Omental fat pad (tissue), 4 donors: Measurements from ENCODE around the gene PVR. TPM values are rescaled to one million over a fixed set of nuclear protein-coding genes. Genes with fewer than 3 reads are reported as not detected.
"Not testable (repeated sequence)": the region's sequence is repeated elsewhere in the genome, so short reads cannot be mapped to it uniquely, and the experiment has no call there.

Experiments
- ATAC-seq: fragments of 150-250 bp; one replicate; pipeline ENCODE4 v1.9.1; 2016; ENCODE audit warnings: mild to moderate bottlenecking, moderate library complexity; ENCODE audit not compliant: low FRiP score
- DNase-seq: peaks from one replicate; pipeline ENCODE4 v3.0.0-alpha.2; 2019; ENCODE audit warnings: low spot score
- total RNA-seq, 4 donors: library from RNA; depleted of rRNA; stranded (reverse); fragments of >200 nt; gene quantifications; one replicate each; pipeline ENCODE4 v1.1.0, GENCODE V29; 2016
- TF ChIP-seq, protein P1 (sequence below), 3 donors: fragments of 450-650 bp; IDR thresholded peaks; one replicate each; pipeline ENCODE4 v1.5.1; 2016 to 2017; ENCODE audit warnings: antibody characterized with exemption in 3 of 3, mild to moderate bottlenecking in 3 of 3, moderate library complexity in 2 of 3

The PVR gene
- total RNA-seq, 4 donors from 2014 or later, result 17.0 to 93.9 (median 28.6) TPM

DNA sequence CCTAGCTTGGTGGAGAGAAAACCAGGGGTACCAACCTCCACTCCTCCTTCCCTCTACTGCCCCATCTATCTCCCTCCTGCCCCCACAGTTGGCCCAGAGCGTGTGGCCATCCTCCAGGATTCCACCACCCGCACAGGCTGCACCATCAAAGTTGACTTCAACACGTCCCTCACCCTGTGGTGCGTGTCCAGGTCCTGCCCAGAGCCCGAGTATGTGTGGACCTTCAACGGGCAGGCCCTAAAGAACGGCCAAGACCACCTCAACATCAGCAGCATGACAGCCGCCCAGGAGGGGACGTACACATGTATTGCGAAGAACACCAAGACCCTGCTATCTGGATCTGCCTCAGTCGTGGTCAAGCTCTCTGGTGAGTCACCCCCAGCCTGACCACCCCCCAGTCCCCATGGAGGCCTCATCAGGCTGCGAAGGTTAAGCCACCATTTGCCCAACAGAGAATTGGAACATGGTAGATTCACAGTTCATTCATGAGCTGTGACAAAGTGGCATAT is 61.8 kb downstream of the PVR start:
- DNase-seq (no peak), ATAC-seq (no peak)
- TF ChIP-seq, protein P1, sequence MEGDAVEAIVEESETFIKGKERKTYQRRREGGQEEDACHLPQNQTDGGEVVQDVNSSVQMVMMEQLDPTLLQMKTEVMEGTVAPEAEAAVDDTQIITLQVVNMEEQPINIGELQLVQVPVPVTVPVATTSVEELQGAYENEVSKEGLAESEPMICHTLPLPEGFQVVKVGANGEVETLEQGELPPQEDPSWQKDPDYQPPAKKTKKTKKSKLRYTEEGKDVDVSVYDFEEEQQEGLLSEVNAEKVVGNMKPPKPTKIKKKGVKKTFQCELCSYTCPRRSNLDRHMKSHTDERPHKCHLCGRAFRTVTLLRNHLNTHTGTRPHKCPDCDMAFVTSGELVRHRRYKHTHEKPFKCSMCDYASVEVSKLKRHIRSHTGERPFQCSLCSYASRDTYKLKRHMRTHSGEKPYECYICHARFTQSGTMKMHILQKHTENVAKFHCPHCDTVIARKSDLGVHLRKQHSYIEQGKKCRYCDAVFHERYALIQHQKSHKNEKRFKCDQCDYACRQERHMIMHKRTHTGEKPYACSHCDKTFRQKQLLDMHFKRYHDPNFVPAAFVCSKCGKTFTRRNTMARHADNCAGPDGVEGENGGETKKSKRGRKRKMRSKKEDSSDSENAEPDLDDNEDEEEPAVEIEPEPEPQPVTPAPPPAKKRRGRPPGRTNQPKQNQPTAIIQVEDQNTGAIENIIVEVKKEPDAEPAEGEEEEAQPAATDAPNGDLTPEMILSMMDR (IDR thresholded peaks at IDR 0.05), result no peak

DNA sequence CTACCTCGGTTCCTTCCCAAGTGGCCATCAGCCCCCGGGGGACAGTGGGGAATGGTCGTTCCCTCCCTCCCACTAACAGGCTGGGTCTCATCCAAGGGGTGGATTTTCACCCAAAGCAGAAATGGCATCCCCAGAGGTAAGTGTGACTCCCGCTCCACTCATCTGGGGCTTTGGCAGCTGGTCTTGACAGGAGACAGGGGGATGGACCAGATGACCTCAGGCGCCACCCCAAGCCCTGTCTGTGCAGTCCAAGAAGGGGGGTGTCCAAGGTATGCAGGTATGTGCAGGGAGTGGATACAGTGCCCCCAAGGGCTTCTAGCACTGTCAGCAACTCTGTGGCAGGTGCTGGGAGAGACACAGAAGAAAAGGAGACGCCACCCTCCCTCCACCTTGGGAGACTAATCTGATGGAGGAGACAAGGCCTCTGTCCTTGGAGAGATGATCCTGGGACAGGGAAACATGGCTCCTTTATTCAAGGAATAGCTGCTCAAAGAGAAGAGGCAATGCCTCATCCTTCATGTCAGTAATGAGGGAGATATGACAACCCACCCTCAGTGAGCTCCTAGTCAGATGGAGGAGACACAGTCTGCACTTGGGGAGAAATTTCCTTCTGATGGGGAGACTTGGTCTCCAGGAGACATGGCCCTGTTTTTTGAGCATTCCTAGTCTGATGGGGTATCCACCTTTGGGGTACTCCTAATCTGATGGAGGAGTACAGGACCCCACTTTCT is 63.0 kb downstream of the PVR start:
- ATAC-seq (no peak), DNase-seq (no peak)
- TF ChIP-seq, protein P1 (IDR thresholded peaks at IDR 0.05), result no peak

DNA sequence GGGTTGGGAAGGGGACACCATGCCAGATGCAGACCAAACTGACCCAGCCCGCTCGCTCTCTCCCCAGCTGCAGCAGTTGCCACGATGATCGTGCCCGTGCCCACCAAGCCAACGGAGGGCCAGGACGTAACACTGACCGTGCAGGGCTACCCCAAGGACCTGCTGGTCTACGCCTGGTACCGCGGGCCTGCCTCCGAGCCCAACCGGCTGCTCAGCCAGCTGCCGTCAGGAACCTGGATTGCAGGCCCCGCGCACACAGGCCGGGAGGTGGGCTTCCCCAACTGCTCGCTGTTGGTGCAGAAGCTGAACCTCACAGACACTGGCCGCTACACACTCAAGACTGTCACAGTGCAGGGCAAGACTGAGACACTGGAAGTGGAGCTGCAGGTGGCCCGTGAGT is 64.1 kb downstream of the PVR start:
- ATAC-seq, result no peak
- no peak for DNase-seq
- TF ChIP-seq, protein P1 (IDR thresholded peaks at IDR 0.05), result no peak

DNA sequence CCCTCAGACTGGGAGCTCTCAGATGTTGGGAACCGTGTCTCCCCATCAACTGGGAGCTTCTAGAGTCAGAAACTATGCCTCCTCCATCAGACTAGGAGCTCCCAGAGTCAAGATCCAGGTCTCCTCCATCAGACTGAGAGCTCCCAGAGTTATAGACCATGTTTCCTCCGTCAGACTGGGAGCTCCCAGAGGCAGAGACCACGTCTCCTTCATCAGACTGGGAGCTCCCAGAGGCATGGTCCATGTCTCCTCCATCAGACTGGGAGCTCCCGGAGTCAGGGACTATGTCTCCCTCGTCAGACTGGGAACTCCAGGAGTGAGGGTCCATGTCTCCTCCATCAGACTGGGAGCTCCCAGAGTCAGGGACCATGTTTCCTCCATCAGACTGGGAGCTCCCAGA is 65.2 kb downstream of the PVR start:
- no peak for ATAC-seq
- TF ChIP-seq, protein P1 (IDR thresholded peaks at IDR 0.05), result no peak

DNA sequence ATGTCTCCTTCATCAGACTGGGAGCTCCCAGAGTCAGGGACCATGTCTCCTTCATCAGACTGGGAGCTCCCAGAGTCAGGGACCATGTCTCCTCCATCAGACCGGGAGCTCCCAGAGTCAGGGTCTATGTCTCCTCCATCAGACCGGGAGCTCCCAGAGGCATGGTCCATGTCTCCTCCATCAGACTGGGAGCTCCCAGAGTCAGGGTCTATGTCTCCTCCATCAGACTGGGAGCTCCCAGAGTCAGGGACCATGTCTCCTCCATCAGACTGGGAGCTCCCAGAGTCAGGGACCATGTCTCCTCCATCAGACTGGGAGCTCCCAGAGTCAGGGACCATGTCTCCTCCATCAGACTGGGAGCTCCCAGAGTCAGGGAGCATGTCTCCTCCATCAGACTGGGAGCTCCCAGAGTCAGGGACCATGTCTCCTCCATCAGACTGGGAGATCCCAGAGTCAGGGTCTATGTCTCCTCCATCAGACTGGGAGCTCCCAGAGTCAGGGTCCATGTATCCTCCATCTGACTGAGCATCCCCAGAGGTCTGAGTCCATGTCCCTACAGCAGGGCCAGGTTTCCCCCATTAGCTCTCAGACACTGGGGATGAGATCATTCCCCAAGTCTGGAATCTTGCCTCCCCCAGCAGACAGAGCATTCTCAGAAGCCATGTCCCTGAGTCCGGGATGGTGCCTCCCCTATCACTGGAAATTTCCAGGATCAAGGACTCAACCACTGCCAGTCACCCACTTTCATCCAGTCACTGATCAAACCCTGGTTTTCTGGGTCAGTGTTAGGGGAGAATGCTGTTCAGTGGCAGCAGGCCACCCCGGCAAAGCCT is 65.9 kb downstream of the PVR start:
- not testable (repeated sequence) for ATAC-seq, DNase-seq

More for the DNA sequence above, 65.2 kb downstream of the PVR start:
- no peak for DNase-seq

DNA sequence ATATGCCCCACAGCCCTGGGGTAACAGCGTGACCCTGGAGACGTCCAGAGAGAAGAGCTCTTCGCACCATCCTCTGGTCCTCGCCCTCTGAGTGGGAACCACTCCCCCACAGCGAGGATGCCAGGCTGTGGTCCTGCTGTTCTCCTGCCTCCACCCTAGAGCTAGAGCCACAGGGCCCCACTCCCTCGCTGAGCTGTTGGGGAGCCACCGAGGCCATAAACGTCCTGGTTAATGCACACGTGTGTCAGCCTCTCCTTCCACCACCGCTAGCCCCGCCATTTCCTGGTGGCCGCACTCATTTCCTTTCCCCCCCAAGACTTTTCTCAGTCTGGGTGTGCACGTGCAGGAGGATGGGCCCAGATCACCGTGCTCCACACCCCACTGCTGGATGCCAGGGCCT is 66.8 kb downstream of the PVR start:
- no peak for DNase-seq
- ATAC-seq, result no peak
- TF ChIP-seq, protein P1 (IDR thresholded peaks at IDR 0.05), result no peak

DNA sequence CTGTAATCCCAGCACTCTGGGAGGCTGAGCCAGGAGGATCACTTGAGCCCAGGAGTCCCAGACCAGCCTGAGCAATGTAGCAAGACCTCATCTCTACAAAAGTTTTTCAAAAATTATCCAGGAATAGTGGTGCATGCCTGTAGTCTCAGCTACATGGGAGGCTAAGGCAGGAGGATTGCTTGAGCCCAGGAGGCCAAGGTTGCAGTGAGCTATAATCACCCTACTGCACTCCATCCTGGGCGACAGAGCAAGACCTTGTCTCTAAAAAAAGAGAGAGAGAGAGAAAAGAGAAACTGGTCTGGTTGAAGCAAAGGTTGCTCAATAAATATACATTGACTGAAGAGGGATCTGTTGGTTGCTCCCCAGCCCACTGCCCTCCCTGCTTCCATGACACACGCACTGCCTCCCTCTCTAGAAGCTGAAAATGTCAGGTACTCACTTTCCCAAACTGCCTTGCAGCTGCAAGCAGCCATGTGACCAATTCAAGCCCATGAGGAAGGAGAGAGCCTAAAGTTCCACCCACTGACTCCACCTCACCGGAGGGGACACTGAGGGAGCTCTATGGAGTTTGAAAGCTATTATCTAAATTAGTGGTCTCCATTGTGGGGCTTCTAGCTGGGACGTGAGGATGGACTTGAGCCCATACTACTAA is 69.3 kb downstream of the PVR start:
- no peak for ATAC-seq
- TF ChIP-seq, protein P1 (IDR thresholded peaks at IDR 0.05), result no peak
- no peak for DNase-seq
